C4-2B (cell line): ENCODE data around the gene THADA.

Experiments
- CTCF ChIP-seq: fragments of 450-650 bp; conservative IDR thresholded peaks from 2 replicates; pipeline ENCODE4 v1.5.1; 2017; ENCODE audit warnings: mild to moderate bottlenecking
- ZFX ChIP-seq: fragments of 450-650 bp; IDR thresholded peaks from 2 replicates; pipeline ENCODE4 v1.6.1; 2017

- TF ChIP-seq CTCF, result no peak
- TF ChIP-seq ZFX, result no peak
Observed at GRCh38 chr2:43379494-43379893, 216.3 kb downstream of the THADA start.
